GM21447 (cell line): Measurements from ENCODE around the gene LCE1C.

Experiments
- ATAC-seq: cut with Tn5 transposase; IDR thresholded peaks from one replicate; pipeline ENCODE4 v1.9.1; 2021; ENCODE audit not compliant: unreplicated experiment

The LCE1C gene

DNA sequence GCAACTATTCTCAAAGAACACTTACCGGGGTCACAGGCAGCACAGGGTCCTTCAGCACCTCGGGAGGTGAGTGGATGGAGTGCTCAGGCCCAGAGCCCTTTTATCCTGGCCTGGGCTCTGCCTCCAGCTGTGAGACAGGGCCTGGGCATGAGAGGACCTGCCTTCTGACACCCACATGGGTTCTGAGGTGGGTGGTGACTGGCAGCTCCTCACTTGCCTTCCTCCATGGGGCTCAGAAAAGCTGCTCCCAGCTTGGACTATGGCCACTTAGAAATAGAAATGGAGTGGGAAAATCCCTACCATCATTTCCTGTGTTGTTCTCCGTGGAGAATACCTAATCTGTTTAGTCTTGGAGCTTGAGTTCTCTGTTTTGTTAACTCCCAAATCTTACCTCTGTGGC lies at the start of gene LCE1C:
Gene LCE1C, minus strand, starts transcription at position 76 of the 400 bp plus-strand sequence. CDS start 1,173 bp downstream, outside the sequence.
- ATAC-seq = no peak

DNA sequence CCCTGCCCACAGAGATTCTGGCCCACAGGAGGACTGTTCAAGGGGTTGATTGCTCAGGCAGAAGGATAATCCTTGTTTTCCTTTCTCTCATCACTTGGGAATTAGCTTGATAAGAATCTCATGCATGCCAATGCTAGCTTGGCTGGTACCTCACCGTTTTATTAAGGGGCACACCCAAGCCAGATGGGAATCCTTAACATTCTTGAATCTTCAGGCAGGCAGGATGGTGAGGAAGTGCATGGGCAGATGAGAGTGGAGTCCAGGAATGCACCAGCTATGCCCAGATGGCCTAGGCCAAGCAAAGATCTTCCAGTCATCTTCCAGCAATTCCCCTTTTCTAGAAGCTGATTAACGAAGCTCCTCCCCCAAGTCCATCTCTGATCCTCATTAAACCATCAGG lies 49.2 kb upstream of the LCE1C start:
- no peak for ATAC-seq

GRCh38 chr1:152842556-152842955 lies 36.1 kb upstream of the LCE1C start, which contains the start of gene LCE6A:
Gene LCE6A, plus strand, starts transcription at chr1:152842856. Its CDS starts 665 bp downstream, at chr1:152843521.
- ATAC-seq = no peak

DNA sequence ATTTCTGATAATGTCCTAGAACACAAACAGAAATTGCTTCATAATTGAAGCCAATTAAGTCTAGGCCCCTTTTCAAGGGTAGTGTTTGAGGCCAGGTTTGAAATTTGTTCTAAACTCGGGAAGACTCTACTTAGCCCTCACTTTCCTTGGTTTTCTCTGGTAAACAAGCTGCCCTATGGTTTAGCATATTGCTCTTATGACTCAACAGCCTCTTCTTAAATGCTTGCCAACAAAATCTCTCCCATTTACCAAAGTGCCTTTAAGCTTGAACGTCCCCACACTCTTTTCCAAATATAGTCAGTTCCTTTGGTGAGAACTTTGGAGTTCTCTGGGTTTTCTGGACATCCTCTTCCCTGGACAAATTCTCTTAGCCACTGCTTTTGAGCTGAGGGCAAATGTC lies 30.4 kb upstream of the LCE1C start:
- ATAC-seq = no peak

- no peak for ATAC-seq
These were observed 20.7 kb upstream of the LCE1C start, which contains the start of gene LCE1A for GRCh38 chr1:152827173-152827572. Gene LCE1A, plus strand, starts transcription at chr1:152827473. Its CDS starts 0 bp downstream, at chr1:152827473.

- no peak for ATAC-seq
These were observed 18.5 kb upstream of the LCE1C start for GRCh38 chr1:152824964-152825363.

DNA sequence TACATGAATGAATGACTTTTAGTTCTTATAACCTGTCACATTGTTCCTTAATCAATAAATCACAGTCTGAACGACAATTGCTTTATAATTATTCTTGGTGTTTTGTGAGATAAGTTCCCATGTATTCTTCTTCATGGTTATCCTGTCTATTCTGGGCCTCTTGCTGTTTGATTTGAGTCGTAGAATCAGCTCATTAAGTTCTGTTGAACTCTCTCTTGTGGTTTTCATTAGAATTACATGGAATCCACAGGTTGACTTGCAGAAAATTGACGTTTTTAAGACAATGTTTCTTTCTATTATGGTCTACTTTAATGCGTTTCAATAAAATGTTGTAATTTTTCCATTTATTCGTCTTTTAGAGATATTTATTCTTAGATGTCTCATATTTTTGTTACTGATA lies 16.8 kb upstream of the LCE1C start:
- ATAC-seq = no peak

- ATAC-seq = no peak
These were observed 10.9 kb upstream of the LCE1C start for GRCh38 chr1:152817309-152817708.

GRCh38 chr1:152811671-152812070 lies 5.2 kb upstream of the LCE1C start, which contains the start of gene LCE1B:
Gene LCE1B, plus strand, starts transcription at chr1:152811971. Its CDS starts 476 bp downstream, at chr1:152812447.
- ATAC-seq = no peak

DNA sequence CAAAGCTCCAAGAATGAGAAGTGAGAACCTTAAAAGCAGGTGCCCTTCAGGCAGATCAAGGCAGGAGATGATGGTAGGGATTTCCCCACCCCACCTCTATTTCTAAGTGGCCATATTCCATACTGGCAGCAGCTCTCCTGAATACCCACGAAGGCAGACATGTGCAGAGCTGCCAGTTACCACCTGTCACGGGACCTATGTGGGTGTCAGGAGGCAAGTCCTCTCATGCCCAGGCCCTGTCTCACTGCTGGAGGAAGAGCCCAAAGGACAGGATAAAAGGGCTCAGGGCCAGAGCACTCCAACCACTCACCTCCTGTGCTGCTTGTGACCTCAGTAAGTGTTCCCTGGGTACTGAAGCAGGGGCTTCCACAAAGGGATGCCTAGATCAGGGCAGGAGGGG lies 4.6 kb upstream of the LCE1C start:
- ATAC-seq = no peak

- no peak for ATAC-seq
These were observed 5.1 kb downstream of the LCE1C start for GRCh38 chr1:152801333-152801732.

- no peak for ATAC-seq
These were observed 10.0 kb downstream of the LCE1C start, which contains the start of gene LCE1D for GRCh38 chr1:152796421-152796820. Gene LCE1D, plus strand, starts transcription at chr1:152796721. Its CDS starts 1,074 bp downstream, at chr1:152797795.

DNA sequence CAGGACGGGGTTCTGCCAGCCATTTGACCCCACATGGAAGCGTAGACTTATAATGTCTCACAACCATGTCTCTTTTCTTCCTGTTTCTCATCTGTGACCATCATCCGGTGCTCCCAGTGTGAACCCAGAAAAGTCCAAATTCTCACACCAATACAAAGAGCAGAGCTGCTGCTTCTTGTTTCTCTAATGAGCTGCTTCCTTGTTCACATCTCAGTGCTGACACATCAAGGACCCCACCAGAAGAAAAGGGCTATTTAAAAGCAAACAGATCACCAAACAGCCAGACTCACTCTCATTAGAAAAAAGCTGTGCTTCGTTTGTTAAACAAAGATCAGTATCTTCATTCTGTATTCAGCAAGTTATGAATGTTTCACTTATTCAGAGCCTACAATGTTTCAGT lies 10.8 kb downstream of the LCE1C start:
- ATAC-seq = no peak

- ATAC-seq = no peak
These were observed 20.4 kb downstream of the LCE1C start, which contains the start of gene LCE1E for GRCh38 chr1:152786077-152786476. Gene LCE1E, plus strand, starts transcription at chr1:152786257. Its CDS starts 1,043 bp downstream, at chr1:152787300.

DNA sequence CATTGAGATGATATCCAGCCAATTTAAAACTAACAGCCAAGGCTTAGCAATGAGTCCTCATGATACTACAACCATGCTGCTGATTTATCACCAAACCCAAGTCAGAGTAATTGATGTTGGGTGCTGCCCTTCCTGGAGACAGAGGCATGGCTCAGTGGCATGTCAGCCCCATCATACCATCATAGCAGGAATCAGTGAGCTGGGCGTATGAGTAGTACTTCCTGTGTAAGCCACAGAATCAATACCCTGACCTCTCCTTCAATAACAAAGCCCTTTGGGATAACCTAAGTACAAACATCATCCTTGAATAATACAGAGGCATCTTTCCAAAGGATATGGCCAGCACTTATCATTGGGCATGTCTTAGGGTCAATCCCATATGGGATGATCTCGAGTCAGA lies 23.4 kb downstream of the LCE1C start:
- no peak for ATAC-seq

GRCh38 chr1:152777510-152778137 lies 28.8 kb downstream of the LCE1C start:
- no peak for ATAC-seq

DNA sequence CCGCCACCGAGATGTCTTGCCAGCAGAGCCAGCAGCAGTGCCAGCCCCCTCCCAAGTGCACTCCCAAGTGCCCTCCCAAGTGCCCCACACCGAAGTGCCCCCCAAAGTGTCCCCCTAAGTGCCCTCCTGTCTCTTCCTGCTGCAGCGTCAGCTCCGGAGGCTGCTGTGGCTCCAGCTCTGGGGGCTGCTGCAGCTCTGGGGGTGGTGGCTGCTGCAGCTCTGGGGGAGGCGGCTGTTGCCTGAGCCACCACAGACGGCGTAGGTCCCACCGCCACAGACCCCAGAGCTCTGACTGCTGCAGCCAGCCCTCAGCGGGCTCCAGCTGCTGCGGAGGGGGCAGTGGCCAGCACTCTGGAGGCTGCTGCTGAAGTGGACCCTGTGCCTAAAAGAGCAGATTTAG lies 30.1 kb downstream of the LCE1C start:
- ATAC-seq = no peak

GRCh38 chr1:152774875-152775274 lies 31.6 kb downstream of the LCE1C start, which contains the start of gene LCE1F:
Gene LCE1F, plus strand, starts transcription at chr1:152775140. Its CDS starts 1,232 bp downstream, at chr1:152776372.
- ATAC-seq = no peak

DNA sequence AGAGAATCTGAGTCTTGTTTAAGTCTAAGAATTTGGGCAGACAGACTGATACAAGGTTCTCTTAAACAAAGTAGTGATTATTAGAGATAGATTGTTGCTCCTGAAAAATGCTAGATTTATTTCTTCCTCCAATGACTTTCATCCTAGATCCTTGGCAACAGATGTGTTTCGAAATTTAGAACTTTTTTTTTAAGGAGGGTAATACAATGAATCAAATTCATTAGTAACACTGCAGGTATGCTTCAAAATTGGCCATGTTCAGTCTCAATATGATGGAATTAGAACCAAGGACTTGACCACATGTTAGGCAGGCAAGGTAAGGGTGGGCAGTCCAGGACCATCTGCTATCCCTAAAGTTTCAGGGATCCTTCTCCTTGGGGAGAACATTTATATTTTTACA lies 36.0 kb downstream of the LCE1C start:
- no peak for ATAC-seq

GRCh38 chr1:152768847-152769533 lies 37.5 kb downstream of the LCE1C start:
- ATAC-seq = no peak

GRCh38 chr1:152761609-152762213 lies 44.7 kb downstream of the LCE1C start:
- ATAC-seq = no peak
